Measurements from ENCODE around the gene CFAP74. TPM values are rescaled to one million over a fixed set of nuclear protein-coding genes. Genes with fewer than 3 reads are reported as not detected.
A peak's percentile ranks its signal among the peaks of the same experiment; 100 is the strongest.

The CFAP74 gene
- total RNA-seq, 1 experiment from 2014 or later, result not detected

DNA sequence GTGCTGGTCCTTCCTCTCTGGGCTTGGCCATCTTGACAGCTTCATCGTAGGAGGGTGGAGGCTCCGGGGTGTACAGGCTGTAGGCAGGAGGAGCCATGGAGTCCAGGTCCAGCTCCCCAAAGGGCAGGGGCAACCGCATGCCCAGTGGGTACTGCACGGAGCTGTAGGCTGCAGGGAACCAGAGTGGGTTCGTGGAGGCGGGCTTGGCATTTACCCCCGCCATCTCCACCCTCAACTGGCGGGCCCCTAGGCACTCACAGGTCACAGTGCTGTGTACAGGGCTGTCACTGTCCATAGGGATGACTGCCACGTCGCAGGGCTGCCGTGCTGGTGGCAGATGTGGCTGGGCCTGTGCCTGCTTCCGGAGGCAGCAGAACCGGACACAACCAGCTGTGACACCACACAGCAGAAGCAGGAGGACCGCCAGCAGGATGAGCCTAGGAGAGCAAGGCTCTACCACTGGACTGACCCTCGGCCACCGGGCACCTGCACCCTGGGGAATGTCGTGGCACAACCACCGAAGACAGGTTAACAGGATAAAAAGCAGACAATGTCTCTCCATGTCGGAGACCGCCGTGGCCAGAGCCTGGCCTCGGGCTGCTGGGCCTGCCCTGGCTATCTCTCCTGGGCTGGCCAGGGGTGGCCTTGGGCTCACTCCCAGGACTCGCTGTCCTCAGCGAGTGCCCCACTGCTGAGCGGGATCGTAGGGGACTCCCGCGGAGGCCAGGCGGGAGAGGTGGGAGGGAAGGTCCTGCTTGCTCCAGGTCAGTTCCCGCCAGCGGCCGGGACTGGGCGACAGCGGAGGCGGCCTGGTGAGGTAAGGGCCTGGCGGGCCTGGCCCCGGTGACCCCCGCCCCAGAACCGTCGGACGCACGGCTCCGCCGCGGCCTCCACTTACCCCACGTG, 85.3 kb downstream of the CFAP74 start:
- peak overlapping the region; percentile 35 for H3K9ac ChIP-seq (ENCODE audit: low read length)
- TF ChIP-seq EZH2phosphoT487 (IDR thresholded peaks at IDR 0.05; ENCODE audit: borderline replicate concordance, low read length) (no peak), EZH2 (IDR thresholded peaks at IDR 0.05; ENCODE audit: low read length, unreplicated experiment) (no peak)
- TF ChIP-seq, protein P1, sequence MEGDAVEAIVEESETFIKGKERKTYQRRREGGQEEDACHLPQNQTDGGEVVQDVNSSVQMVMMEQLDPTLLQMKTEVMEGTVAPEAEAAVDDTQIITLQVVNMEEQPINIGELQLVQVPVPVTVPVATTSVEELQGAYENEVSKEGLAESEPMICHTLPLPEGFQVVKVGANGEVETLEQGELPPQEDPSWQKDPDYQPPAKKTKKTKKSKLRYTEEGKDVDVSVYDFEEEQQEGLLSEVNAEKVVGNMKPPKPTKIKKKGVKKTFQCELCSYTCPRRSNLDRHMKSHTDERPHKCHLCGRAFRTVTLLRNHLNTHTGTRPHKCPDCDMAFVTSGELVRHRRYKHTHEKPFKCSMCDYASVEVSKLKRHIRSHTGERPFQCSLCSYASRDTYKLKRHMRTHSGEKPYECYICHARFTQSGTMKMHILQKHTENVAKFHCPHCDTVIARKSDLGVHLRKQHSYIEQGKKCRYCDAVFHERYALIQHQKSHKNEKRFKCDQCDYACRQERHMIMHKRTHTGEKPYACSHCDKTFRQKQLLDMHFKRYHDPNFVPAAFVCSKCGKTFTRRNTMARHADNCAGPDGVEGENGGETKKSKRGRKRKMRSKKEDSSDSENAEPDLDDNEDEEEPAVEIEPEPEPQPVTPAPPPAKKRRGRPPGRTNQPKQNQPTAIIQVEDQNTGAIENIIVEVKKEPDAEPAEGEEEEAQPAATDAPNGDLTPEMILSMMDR (conservative IDR thresholded peaks at IDR 0.05; ENCODE audit: low read depth, low read length), result no peak
- DNase-seq (no peak), ATAC-seq (no peak; the same call in 1 of the 2 replicates)
- no peaks in the 10 kb centered on the region for H3K9me3 ChIP-seq (ENCODE audit: low read length)
- peak overlapping the region; percentile 78 for H2AFZ ChIP-seq (ENCODE audit: low read length)
- POLR2A ChIA-PET (ENCODE audit: unreplicated experiment), result no interaction called here
- no peaks in the 10 kb centered on the region for H3K27me3 ChIP-seq (ENCODE audit: low read length)
- H3K27ac ChIP-seq (ENCODE audit: low read length), result no peak overlapping the region
- peak overlapping the region; percentile 73 for H3K4me3 ChIP-seq (ENCODE audit: low read length)
- peaks cover 15% of the 10 kb centered on the region for H3K4me1 ChIP-seq (ENCODE audit: insufficient read depth, low read length)
- H3K4me2 ChIP-seq (ENCODE audit: low read length), result peak overlapping the region; percentile 88
- H3K9me2 ChIP-seq (replicated peaks; ENCODE audit: low read length), result no peaks in the 10 kb centered on the region
- no peaks in the 10 kb centered on the region for H3F3A ChIP-seq (ENCODE audit: low read length, unreplicated experiment)
- BruUV-seq (replicated peaks), result no TSS peak
- CTCF ChIA-PET, result no interaction called here
- intact Hi-C loops (cut with micrococcal nuclease), result no loop called here
- H3K36me3 ChIP-seq (ENCODE audit: low read depth, low read length), result no peaks in the 10 kb centered on the region
- no peaks in the 10 kb centered on the region for H4K20me1 ChIP-seq (ENCODE audit: low read length)
- H3K79me2 ChIP-seq (ENCODE audit: low read length), result no peaks in the 10 kb centered on the region

DNA sequence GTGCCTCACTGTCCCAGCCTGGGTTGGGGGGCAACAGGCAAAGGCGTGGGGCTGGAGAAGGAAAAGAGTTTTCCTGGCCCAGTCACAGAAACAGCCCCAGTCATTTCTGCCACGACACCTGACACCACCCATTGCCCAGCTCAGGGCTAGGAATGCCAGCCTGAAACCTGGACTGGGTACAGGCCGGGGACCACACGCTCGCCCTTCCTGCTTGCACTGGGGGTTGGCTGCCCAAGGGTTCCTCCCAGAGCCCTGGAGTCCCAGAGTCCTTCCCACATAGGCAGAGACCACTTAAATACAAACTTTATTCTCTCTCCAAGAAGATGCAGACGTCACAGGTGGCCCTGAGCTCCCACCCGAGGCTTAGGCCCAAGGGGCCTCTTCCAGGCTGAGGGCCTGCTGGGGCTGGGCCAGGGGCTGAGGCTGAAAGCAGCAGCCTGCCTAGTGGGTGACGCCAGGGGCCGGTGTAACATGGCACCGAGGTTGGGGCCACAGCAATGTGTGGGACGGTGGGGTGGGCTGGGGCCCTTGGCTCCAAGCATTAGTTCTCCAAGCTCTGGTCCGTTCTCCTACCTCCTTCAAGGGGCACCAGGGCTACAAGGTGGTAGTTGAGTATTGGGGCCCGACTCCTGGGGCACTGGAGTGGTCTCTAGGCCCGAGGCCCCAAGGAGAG, 86.1 kb downstream of the CFAP74 start:
- Histone ChIP-seq H3K4me1 (ENCODE audit: insufficient read depth, low read length) (peaks cover 15% of the 10 kb centered on the region), H3K36me3 (ENCODE audit: low read depth, low read length) (no peaks in the 10 kb centered on the region), H3K79me2 (ENCODE audit: low read length) (no peaks in the 10 kb centered on the region), H3K27ac (ENCODE audit: low read length) (no peak overlapping the region), H4K20me1 (ENCODE audit: low read length) (no peaks in the 10 kb centered on the region), H3K27me3 (ENCODE audit: low read length) (no peaks in the 10 kb centered on the region), H3K4me2 (ENCODE audit: low read length) (no peak overlapping the region), H2AFZ (ENCODE audit: low read length) (no peak overlapping the region), H3K9me3 (ENCODE audit: low read length) (no peaks in the 10 kb centered on the region), H3K9ac (ENCODE audit: low read length) (no peak overlapping the region), H3K9me2 (replicated peaks; ENCODE audit: low read length) (no peaks in the 10 kb centered on the region), H3F3A (ENCODE audit: low read length, unreplicated experiment) (no peaks in the 10 kb centered on the region), H3K4me3 (ENCODE audit: low read length) (no peak overlapping the region)
- intact Hi-C loops (cut with micrococcal nuclease), result no loop called here
- CTCF ChIA-PET, result no interaction called here
- DNase-seq (no peak), ATAC-seq (no peak)
- POLR2A ChIA-PET (ENCODE audit: unreplicated experiment), result no interaction called here
- TSS peak; percentile 53 for BruUV-seq (replicated peaks)
- no peak for TF ChIP-seq EZH2 (IDR thresholded peaks at IDR 0.05; ENCODE audit: low read length, unreplicated experiment)
- TF ChIP-seq, protein P1 (conservative IDR thresholded peaks at IDR 0.05; ENCODE audit: low read depth, low read length), result no peak
- TF ChIP-seq EZH2phosphoT487 (IDR thresholded peaks at IDR 0.05; ENCODE audit: borderline replicate concordance, low read length), result no peak

DNA sequence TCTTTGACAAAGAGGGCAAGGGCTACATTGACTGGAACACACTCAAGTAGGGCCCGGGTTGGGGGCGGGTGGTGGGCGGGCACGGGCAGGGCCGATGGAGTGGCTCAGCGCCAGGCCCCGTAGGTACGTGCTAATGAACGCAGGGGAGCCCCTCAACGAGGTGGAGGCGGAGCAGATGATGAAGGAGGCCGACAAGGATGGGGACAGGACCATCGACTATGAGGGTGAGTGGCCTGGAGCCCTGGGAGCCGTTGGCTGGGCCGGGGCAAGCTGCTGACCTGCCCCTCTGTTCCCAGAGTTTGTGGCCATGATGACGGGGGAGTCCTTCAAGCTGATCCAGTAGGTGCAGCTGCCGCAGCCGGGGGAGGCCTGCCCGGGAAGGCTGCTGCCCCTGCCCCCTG, 86.7 kb downstream of the CFAP74 start:
- intact Hi-C loops (cut with micrococcal nuclease), result no loop called here
- TF ChIP-seq EZH2 (IDR thresholded peaks at IDR 0.05; ENCODE audit: low read length, unreplicated experiment) (no peak), EZH2phosphoT487 (IDR thresholded peaks at IDR 0.05; ENCODE audit: borderline replicate concordance, low read length) (no peak)
- TF ChIP-seq, protein P1 (conservative IDR thresholded peaks at IDR 0.05; ENCODE audit: low read depth, low read length), result no peak
- no peaks in the 10 kb centered on the region for H3K79me2 ChIP-seq (ENCODE audit: low read length)
- no peak overlapping the region for H3K4me2 ChIP-seq (ENCODE audit: low read length)
- ATAC-seq, result no peak
- no peak overlapping the region for H3K9ac ChIP-seq (ENCODE audit: low read length)
- no peaks in the 10 kb centered on the region for H3K9me2 ChIP-seq (replicated peaks; ENCODE audit: low read length)
- no peaks in the 10 kb centered on the region for H3F3A ChIP-seq (ENCODE audit: low read length, unreplicated experiment)
- no TSS peak for BruUV-seq (replicated peaks)
- ChIA-PET CTCF (no interaction called here), POLR2A (ENCODE audit: unreplicated experiment) (no interaction called here)
- no peak overlapping the region for H3K27ac ChIP-seq (ENCODE audit: low read length)
- H3K9me3 ChIP-seq (ENCODE audit: low read length), result no peaks in the 10 kb centered on the region
- H3K4me3 ChIP-seq (ENCODE audit: low read length), result no peak overlapping the region
- no peak for DNase-seq
- H3K4me1 ChIP-seq (ENCODE audit: insufficient read depth, low read length), result peaks cover 15% of the 10 kb centered on the region
- H4K20me1 ChIP-seq (ENCODE audit: low read length), result no peaks in the 10 kb centered on the region
- no peak overlapping the region for H2AFZ ChIP-seq (ENCODE audit: low read length)
- H3K27me3 ChIP-seq (ENCODE audit: low read length), result no peaks in the 10 kb centered on the region
- H3K36me3 ChIP-seq (ENCODE audit: low read depth, low read length), result no peaks in the 10 kb centered on the region

All from PC-3 (cell line).